Measurements from ENCODE around the gene SCAMP4.

Gene SCAMP4, protein sequence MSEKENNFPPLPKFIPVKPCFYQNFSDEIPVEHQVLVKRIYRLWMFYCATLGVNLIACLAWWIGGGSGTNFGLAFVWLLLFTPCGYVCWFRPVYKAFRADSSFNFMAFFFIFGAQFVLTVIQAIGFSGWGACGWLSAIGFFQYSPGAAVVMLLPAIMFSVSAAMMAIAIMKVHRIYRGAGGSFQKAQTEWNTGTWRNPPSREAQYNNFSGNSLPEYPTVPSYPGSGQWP

GRCh38 chr19:1905110-1905862, at the start of gene SCAMP4, which contains the start of gene ADAT3:
Gene SCAMP4 (plus strand): TSS chr19:1905399. CDS start chr19:1915020, 9,621 bp downstream.
Gene ADAT3 (plus strand): TSS chr19:1905399. CDS start chr19:1912048, 6,649 bp downstream.
- peak; percentile 82 to 87 for DNase-seq

GRCh38 chr19:1855828-1856255, 49.4 kb upstream of the SCAMP4 start:
- DNase-seq = no peak

DNA sequence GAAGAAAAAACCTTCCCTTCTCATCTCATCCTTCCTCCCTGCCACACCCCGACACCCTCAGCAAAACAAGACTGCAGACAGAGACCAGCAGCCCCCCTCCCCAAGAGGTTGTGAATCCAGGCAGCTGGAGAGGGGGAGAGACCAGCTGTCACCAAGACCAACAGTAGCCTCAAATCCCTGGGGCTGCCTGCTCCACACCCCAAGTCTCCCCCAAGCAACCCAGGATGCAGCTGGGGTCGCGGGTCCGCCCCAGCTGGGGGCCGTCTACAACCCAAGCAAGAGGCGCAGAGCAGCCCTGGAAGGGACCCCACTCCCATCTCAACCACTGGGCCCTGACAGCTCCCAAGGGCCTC, 48.9 kb upstream of the SCAMP4 start:
- no peak for DNase-seq

DNA sequence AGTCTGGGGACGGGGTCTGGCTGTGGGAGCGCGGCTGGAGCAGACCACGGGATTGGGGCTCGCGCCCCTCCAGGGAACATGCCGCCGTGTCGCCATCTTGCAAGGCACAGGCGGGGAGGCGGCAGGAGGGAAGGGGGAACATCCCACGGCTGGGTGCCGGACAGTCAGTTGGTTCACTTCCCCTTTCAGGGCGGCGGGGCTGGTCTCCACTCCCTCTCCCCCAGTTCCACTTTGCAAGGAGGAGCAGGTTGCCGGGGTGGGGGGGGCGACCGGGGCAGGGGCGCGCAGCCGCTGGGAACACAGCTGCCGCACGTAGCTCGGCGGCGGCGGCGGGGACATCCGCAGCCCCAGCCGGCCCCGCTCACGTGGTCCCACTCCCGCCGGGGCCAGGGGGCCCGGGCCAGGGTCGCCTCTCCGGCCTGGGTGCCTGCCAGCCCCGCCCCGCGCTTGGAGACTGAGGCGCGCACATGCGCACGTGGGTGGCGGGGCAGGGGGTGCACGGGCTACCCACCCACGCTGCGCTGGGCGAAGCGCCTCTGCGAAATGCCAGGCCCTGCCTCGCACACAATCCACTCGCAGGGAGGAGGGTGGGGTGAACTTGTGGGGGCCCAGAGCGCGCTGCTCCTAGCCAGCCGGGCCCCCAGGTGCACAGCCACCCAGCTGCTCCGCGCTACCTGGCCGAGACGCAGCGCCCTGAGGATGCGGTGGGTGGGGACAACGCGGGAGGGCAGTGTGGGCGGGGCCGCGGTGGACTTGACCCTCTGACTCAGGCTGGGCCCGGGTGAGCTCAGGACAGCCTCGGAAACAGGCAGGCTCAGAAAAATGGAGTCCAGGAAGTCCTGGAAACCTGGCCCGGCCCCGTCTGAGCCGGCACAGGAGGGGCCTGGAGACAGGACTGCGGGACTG, 48.2 kb upstream of the SCAMP4 start:
- DNase-seq = no peak

GRCh38 chr19:1857648-1858326, 47.4 kb upstream of the SCAMP4 start:
- no peak for DNase-seq

GRCh38 chr19:1858412-1859081, 46.7 kb upstream of the SCAMP4 start:
- no peak for DNase-seq

- no peak for DNase-seq
These were observed 45.8 kb upstream of the SCAMP4 start for GRCh38 chr19:1859331-1859781.

DNA sequence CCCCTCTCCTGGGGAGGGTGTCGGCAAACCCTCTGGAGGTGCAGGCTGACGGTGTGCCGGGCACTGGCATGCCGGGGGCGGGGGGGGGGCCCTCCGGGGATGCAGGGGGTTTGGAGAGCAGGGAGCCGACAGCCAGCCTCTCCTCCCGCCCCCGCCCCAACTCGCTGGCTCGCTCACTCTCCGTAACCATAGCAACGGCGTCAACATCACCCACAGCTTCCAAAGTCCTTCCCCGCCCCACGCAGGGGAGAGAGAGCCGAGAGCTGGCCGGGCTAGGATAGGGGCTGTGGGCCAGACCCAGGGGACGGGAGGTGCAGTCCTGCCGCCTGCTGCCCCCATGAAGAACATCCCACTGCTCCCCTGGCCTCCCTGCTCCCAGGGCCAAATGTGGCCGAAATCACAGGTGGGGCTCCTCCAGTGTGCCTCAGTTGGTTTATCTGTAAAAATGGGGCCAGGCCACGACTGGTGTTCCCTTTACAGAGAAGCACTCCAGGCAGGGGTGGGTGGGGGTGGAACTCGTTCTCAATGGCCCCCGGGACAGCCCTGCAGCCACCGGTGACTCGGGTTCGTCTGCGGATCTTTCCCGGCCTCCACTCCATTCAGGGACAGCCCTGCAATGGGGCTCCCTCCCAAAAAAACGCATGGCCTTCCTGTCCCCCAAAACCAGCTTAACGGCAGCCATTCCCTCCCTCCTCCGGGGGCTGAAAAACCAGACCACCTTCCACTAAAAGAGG, 45.0 kb upstream of the SCAMP4 start:
- no peak for DNase-seq

DNA sequence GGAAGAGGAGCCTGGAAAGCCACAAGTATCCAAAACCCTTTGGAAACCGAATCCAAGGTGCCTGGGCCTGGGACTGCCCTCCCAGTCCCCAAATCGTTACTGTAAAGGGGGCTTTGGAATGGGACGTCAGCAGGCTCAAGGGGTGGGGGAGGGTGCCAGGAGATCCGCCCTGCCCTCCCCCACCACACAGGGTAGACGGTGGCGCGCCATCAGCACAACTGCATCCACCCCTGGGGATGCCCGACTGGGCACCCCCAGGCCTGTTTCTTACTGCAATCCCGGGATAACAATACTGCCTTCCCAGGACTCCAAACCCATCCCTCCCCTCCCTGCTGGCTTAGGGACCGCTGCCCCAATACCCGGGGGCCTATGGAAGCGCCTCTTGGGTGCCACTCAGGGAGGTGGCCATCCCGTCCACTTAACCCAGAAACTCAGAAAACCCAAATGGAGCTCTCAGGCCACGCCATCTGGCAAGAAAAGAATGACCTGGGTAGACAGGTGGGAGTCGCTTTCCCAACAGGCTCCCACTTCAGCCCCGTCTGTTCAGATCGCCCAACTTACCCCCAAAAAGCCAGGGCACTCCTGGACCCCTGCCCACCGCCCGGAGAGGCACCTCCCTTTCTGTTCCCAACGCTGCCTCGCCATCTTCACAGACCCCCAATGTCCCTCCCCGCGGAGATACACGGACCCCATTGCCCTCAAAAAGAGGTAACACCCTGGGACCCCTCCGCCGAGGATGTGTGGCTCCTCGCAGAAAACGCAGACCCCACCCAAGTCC, 44.2 kb upstream of the SCAMP4 start:
- no peak for DNase-seq

DNA sequence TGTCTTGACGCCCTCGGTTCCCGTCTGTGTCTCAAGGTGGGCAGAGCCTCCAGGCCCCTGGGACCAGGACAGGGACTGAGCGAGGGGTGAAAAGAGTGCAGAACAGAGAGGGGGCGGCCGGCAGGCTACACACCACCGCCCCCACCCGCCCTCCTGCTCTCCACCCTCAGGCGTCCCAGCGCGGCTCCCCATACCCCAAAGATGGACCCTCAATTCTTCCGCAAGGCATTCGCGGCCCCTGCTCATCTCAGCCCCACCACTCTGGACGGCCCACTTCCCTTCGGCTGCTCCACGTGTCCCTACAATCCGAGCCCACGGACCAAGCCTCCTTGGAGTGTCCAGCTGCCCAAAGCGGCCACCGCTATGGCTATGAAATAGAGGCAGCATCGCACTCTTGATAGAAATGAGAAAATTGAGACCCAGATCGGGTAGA, 43.6 kb upstream of the SCAMP4 start:
- no peak for DNase-seq

DNA sequence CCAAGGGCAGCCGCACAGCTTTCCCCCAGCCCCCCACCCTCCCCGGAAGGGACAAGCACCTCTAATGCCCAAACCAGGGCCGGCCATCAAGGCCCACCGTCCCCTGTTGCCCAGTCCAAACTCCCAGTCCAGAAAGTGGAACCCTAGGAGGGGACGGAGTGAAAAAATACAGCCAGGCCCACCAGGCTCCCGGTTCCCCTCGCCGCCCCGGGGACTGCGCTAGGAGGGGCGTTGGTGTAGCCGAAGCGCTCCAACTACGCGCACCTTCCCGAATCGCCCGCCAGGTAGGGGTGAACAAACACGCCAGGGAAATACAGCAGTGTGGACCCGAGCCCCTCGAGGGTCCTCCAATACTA, 43.2 kb upstream of the SCAMP4 start:
- DNase-seq = no peak

DNA sequence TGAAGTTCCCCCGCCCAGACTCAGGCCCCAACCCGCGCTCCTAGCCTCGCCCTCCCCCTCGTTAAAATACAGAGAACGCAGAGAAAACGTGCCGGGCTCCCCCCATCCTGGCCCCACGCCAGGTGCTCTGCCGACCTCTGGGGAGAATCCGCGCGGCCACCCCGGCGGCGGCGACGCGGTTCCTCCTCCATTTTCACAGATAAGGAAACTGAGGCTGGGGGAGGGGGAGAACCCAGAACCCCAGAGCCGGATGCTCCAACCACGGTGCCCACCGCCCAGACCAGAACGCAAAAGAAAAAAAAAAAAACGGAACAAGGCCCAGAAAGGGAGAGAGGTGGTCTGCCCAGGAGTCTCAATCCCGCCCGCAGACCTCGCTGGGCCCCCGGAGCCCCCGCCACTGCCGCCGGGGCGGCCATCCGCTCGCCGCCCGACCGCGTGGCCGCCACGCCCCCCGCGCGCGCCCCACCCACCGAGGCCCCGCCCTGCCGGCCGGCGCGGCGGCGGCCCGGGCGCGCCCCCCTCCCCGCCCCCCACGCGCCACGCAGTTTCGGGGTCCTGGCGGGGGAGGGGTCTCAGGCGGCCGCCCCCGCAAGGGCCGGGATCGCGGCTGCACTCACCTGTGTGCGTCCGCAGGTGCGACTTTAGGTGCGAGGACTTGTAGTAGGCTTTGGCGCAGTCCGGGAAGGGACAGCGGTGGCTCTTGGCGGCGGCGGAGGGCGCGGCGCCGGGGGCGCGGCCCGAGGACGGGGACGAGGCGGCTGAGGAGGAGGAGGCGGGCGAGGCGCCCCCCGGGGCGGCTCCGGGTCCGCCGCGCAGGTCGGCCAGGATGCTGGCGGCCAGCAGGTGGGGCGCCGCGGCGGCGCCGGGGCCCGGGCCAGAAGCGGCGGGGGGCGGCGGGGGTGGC, 42.5 kb upstream of the SCAMP4 start:
- no peak for DNase-seq

GRCh38 chr19:1863328-1863637, 41.9 kb upstream of the SCAMP4 start, which contains the start of gene KLF16:
Gene KLF16 (minus strand): TSS chr19:1863579. CDS start chr19:1863497, 82 bp downstream.
- DNase-seq = no peak

DNA sequence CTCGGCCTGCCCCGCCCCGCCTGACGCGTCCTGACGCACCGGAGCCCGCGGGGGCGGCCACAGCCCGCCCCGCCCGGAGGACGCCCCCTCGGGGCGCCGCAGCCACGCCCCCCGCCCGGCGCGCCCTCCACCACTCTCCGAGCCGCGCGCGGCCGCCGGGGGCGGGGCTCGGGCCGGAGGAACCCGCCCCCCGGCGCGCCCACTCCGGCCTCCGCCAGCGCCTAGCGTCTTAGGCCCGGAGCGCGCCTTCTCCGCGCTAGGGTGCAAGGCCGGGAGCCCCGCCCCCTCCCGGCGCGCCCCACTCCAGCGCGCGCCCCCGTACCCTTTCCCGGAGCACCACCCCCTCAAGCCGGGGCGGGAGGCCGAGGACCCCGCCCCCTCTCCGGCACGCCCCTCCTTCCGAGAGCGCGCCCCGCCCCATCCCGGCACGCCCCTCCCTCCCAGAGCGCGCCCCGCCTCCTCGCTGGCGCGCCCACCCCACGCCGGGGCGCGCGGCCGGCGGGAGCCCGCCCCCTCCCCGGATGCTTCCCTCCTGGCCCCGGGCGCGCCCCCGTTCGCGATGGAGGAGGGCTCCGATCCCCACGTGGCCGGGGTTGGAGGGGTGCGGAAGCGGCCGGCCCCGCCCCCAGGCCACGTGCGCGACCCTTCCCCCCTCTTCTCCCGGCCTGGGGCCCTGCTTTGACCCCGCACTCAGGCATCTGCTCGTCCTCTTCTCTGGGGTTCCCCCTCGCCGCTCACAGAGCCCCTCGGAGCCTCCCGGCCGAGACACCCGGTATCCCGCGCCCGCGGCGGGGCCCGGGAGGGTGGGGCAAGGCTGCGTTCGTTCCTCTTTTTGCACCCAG, 41.3 kb upstream of the SCAMP4 start:
- DNase-seq = no peak

- DNase-seq = no peak
These were observed 40.6 kb upstream of the SCAMP4 start for GRCh38 chr19:1864480-1865171.

DNA sequence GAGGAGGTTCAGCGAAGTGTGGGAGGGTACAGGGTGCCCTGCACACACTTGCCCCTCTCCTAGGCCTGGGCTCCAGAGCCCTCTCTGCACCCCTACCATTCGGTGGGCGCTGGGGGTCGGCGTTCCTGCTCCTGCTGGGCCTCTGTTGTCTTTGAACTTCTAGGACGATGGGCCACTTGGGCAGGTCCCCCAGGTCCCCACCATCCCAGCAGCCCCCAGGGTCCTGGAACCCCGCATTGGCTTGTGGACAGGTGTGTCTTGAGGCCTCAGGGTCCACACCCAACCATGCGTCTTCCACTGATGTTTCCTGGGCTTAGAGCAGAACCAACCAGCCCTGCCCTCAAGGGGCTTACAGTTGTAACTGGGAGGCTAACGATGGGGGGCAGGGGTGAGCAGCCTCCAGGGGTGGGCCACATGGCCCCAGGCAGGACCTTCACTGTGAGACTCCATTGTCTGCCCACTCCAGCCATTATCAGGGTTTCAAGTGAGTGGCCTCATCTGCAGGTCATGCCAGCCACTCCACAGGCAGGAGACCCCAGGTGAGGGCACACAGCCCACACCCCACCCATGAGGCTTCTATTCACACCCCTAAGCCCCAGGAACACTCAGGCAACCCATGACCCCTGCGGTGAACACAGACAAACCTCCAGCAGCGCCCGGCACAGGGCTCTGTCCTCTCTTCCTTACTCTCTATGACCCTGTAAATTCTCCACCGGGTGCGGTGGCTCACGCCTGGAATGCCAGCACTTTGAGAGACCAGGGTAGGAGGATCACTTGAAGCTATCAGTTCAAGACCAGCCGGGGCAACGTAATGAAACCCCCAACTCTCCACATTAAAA, 39.8 kb upstream of the SCAMP4 start:
- no peak for DNase-seq

All from cerebellar nuclear complex (tissue), 1 donor.